ENCODE data around the gene ARL16.

Gene ARL16

DNA sequence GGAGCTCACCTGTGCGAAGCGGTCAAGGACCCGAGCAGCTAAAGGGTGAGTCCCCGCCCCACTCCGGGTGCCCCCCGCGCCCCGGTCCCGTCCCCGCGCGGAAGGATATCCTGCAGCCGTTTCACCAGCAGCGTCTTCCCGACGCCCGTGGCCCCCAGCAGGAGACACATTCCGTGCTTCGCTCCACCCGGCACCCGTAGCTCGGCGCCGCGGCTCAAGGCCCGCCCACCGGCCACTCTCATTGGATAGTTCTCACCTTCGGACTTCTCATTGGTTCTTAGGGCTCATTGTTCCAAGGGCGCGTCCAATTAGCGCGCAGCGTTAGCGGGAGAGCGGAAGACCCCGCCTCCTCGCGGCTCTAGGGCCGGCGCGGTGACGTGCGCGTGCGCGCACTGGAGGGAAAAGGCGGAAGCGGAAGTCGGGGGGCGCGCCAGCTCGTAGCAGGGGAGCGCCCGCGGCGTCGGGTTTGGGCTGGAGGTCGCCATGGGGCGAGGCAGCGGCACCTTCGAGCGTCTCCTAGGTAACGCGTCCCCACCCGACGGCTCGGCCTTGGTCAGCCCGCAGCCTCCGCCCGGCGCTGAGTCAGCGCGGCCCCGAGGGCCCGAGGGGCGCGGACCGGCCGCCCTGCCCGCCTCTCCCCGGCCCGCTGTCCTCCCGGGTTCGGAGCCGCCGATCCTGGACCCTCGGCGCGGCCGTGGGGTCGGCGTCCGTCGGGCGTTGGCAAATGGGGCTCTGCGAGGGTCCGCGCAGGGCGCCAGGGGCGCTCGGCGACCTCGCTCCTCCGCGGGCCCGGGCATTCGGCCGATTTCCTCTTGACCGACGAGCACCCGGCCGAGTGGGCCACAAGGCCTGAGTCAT, at the start of gene ARL16, which contains the start of gene HGS:
TSS of gene ARL16 (minus strand) at position 214 of the 858 bp plus-strand sequence. CDS start at position 170, 44 bp downstream.
TSS of gene HGS (plus strand) at position 428 of the 858 bp plus-strand sequence. CDS start at position 484, 56 bp downstream.
- ATAC-seq (peak; percentile 94), DNase-seq (peak; percentile 98)

- no peak for DNase-seq
- ATAC-seq: no peak
Measured at GRCh38 chr17:81727324-81728031, 43.9 kb upstream of the ARL16 start.

- no peak for DNase-seq
- ATAC-seq: no peak
Measured at GRCh38 chr17:81726004-81726403, 42.4 kb upstream of the ARL16 start.

DNA sequence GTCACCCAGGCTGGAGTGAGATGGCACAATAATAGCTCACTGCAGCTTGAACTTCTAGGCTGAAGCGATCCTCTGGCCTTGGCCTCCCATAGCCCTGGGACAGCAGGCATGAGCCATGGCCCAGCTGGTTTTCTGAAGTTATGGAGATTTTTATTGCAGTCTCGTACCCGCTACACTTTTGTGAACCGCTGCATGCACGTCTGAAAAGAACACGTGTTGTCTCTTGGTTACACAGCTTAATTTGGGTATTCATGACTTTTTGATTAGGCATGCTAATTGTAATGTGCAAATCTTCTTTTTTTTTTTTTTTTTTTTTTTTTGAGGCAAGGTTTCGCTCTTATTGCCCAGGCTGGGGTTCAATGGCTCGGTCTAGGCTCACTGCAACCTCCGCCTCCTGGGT, 41.8 kb upstream of the ARL16 start:
- DNase-seq (no peak), ATAC-seq (no peak)

DNA sequence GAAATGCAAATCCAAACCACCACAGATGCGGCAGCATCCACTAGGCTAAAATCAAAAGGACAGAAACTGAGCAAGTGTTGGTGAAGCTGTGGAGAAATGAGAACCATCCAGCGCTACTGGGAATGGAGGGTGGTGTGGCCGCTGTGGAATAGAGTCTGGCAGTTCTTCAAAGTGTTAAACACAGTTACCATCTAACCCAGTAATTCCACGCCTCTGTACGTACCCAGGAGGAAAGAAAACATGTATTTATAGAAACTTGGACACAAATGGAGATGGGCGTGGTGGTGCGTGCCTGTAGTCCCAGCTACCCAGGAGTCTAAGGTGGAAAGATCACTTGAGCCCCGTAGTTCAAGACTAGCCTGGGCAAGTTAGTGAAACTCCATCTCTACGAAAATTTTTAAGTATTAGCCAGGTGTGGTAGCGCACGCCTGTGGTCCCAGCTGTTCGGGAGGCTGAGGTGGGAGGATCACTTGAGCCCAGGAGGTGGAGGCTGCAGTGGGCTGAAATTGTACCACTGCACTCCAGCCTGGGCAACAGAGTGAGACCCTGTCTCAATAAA, 40.1 kb upstream of the ARL16 start:
- ATAC-seq: no peak

GRCh38 chr17:81722184-81723120, 38.9 kb upstream of the ARL16 start:
- ATAC-seq (no peak), DNase-seq (no peak)

More for the DNA sequence above, 40.1 kb upstream of the ARL16 start:
- DNase-seq: no peak

DNA sequence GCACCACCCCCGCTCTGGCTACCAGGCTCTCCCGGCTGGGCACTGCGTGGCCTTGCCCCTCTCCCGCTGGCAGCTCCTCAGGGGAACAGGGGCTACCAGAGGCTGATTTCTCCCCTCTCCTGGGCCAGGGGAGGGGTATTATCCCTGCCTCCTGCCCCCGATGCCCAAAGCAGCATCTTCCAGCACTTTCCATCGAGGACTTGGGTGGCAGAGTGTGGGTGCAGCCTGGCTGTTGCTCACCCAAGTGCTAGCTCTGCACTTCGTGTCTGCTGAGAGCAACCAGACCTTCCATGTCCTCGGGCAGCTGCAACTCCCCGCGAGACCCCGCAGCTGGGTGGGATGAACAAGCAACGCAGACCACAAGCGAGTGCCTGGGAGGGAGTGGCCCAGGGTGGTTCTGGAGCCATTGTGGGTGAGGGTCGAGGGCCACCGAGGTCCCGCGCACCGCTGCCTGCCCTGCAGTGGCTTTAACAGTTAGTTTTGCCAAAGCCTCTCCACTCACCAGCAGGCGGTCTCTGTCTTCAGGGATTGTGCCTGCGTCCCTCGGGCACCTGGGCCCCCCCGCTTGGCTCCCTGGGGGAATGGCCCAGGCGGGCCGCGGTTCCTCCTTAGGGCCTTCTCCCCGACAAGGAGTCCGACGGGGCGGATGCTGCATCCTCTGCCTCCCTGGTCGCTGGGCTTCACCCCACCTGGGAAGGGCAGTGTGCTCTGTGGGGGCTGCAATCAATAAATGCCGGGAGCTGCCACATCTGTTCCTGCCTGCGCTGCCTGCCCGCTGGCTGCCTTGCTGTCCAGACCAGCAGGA, 36.9 kb upstream of the ARL16 start:
- no peak for ATAC-seq
- DNase-seq: no peak

GRCh38 chr17:81719410-81720266, 36.0 kb upstream of the ARL16 start:
- DNase-seq (no peak), ATAC-seq (no peak)

GRCh38 chr17:81717766-81718089, 34.1 kb upstream of the ARL16 start:
- ATAC-seq (no peak), DNase-seq (no peak)

GRCh38 chr17:81717049-81717765, 33.6 kb upstream of the ARL16 start:
- ATAC-seq: no peak
- no peak for DNase-seq

- ATAC-seq: no peak
- DNase-seq: no peak
Measured at GRCh38 chr17:81716674-81716996, 33.0 kb upstream of the ARL16 start.

DNA sequence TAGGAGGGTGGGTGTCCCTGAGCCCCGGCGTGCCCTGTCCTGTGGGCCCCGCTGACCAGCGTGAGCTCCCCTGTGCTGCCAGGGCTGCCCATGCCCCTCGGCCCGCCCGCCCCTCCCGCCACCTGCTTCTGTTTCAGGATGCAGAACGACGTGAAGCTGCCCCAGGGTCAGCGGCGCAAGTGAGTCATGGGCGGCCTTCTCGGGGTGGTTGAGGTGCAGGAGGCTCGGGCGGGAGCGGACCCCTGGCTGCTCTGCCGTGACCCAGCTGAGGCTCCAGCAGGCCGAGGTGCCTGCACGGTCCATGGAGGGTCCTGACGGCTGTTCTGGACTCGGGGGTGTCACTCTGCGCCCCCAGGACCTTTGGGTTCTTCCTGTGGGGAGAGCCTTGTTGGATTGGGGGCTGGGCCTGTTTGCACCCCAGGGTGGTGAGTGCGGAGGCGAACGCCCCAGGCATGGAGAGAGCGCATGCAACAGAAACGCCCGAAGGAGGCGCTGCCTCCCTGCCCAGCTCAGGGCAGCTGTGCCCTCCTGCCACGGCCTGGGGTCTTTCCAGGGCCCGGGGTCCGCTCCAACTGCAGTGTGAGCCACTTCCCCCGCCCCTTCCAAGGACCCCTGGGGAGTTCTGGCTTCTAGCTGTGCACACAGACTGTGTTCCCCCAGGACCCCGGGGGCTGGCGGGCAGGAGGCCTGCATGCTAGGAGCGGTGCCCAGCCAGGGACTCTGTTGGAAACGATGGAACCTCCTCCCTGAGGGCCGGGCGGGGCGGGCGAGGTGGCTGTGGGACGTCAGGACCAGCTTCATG, 32.5 kb upstream of the ARL16 start:
- no peak for ATAC-seq
- DNase-seq: no peak

- no peak for ATAC-seq
- no peak for DNase-seq
Measured at GRCh38 chr17:81715107-81715871, 31.7 kb upstream of the ARL16 start.

DNA sequence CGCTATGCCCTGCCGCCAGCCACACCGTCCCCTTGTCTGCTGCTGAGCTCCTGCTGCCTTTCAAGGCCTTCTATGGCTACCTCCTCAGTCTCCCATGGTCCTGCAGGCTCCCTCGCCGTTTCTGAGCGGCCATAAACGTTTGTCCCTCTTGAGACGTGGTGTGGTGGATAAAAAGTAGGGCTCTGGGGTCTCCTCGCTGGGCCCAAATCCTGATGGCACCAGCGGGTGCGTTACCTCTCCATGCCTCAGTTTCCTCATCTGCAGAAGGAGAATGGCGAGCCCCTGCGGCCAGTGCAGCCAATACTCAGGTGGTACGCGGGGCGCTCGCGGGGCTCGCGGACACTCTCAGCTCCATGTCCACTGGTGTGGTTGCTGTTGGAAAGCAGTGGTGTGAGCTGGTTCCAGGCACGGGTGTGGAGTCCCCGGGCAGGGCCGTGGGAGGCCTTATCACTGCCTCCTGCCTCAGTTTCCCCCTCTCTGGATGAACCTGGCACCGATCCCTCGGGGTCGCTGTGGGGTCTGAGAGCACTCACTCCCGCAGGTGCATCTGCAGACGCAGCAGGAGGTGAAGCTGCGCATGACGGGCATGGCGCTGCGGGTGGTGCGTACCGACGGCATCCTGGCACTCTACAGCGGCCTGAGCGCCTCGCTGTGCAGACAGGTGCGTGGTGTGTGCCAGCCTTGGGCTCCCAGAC, 31.0 kb upstream of the ARL16 start:
- ATAC-seq: no peak
- no peak for DNase-seq

- ATAC-seq: no peak
- no peak for DNase-seq
Measured at GRCh38 chr17:81713556-81714411, 30.2 kb upstream of the ARL16 start.

GRCh38 chr17:81713004-81713555, 29.5 kb upstream of the ARL16 start:
- ATAC-seq (no peak), DNase-seq (no peak)
